HG03521 (cell line): Measurements from ENCODE around the gene SPHK2.

Source experiments
- ATAC-seq: cut with Tn5 transposase; IDR thresholded peaks from one replicate; pipeline ENCODE4 v1.9.1; 2021; ENCODE audit warnings: mild to moderate bottlenecking, moderate library complexity; ENCODE audit not compliant: unreplicated experiment

The SPHK2 gene

DNA sequence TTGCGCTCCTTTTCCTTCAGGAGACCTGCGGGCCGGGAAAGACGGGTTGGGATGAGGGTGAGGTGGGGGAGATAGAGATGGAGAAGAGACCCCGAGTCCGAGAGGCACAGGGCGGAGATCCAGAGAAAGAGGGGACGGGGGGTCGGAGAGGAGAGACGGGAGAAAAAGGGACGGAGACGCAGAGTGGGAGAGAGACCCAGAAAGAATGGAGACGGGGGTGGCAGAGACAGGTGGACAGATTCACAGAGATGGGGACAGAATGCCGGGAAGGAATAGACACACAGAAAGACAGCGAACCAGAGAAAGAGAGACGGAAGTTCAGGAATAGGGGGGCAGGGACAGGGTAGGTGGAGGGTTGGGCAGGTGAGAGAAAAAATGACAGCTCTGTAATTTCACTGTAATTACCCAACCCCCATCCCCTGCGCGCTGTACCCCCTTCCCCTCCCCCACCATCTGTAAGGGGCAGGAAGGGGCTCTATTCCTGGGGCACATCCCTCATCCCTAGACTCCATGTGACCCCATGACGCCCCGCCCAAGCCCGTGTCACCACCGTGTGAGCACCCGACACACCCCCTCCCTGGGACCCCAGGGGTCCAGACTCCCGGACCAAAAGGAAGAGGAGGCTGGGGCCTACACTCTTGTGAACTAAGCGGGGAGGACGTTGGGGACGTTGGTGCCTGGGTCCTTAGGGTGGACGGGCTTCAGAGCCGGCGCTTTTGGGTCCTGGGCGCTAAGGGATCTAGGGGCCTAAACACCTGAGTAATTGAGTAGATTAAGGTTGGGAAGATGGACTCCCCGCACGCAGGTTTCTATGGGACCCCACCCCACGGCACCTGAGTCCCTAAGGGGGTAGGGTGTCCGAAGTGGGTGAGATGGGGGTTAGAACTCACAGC is 16.9 kb downstream of the SPHK2 start:
- no peak for ATAC-seq

DNA sequence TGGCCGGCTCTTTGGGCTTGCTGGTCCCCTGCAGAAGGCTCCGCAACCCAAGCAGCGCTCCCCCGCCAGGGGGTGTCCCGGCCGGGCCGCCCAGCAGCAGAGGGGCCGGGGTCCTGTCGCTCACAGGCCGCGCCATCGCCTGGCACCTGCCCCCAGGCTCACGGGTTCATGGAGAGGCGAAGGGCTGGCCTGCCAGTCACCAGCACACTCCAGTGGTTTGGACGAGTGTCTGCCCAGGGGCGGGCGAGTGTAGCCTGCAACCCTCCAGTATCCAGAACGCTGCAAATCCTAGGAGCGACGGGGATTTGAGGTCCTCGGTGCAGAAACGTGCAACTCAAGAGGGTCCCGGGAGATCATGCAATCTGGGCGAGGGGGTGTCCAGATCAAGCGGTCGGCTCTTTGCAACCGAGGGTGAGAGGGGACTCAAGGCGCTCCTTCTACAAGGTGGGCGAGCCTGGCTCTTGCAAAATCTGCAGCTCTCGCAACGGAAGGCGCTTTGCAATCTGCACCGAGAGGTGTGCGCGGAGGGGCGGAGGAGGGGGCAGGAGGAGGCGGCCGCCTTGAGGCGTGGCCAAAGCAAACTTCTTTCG is 17.6 kb downstream of the SPHK2 start, which contains the start of gene DBP:
Gene DBP, minus strand, starts transcription at position 521 of the 590 bp plus-strand sequence. Its CDS starts 385 bp downstream, at position 136.
- ATAC-seq = no peak

DNA sequence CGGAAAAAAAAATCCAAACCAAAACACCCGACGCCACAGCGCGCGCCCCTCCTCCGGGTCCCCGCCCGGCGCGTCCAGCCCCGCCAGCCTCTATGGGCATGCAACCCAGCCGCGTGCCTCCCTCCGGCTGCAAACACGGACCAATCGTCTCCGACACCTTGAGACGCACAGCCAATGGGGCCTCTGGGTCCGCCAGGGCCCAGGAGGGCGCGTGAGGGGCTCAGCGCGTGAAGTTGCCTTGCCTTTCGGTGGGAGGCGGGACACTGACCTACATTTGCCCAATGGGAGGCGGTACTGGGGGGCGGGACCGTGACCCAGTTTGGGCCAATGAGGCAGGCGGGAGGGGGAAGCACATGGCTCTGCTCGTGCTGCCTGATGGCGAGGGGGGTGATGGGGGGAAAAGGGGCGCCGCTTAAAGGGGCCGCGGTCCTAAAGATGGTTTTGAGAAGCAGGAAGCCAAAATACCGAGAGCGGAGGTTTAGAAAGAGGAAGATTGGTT is 18.2 kb downstream of the SPHK2 start:
- ATAC-seq = peak; percentile 73

DNA sequence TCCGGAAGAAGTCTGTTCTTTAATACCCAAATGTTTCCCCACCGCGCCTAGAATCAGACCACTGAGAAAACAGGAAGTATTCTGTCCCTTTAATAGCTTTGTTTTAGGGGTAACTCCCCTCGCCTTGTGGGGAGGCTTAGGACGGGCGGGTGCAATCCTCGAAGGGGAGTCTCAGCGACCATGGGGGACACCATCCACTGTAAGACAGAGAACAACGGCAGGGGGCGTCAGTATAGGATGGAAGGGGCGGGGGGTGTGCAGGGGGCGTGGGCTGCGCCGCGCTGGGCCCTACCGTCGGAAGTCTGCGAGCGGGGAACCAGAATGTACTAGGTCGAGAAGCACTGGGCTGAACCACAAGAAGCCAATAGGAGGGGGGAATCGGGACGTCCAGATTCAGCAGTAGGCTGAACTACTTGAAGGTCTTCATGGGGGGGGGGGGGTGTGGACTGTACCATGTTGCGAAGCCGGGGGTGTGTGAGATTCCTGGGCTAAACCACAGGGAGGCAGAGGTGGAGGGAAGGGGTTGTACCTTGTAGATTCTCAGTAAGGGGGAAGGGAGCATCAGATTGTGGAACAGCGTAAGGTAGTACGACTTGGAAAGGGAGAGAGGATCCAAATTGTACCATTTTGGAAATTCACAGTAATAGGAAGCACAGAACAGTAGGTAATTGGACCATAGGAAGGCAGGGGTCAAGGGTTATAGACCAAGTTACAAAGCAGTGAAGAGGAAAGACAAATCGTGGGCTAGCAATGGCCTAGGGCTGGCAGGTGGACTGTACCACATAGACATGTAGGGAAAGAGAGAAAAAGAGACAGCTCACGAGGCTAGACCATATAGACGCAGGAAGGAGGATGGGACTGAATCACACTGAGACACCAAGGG is 18.9 kb downstream of the SPHK2 start:
- peak; percentile 8 for ATAC-seq

DNA sequence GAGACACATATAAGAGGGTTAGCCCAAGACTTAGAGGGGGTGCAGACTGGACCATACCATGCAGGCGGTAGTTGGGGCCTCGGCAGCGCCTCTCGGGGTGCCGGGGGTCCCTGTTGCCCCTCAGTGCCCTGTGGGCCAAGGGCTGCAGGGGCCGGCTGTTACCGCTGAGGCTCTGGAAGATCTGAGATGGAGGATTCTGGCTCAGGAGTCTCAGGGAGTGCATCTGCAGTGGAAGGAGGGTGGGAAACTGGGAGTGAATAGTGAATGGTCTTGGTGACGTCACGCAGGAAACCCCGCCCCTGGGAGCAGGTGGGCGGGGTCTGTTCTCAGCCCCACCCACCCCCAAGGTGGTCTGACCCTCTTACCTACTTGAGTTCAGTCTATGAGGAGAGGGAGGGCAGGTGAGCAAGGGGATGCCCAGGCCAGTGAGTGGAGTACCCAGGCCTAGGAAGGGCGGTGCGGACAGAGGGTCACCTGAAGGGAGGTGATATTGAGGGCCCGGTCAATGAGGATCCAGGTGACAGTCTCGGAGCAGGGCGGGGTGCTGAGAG is 19.6 kb downstream of the SPHK2 start:
- ATAC-seq = no peak

DNA sequence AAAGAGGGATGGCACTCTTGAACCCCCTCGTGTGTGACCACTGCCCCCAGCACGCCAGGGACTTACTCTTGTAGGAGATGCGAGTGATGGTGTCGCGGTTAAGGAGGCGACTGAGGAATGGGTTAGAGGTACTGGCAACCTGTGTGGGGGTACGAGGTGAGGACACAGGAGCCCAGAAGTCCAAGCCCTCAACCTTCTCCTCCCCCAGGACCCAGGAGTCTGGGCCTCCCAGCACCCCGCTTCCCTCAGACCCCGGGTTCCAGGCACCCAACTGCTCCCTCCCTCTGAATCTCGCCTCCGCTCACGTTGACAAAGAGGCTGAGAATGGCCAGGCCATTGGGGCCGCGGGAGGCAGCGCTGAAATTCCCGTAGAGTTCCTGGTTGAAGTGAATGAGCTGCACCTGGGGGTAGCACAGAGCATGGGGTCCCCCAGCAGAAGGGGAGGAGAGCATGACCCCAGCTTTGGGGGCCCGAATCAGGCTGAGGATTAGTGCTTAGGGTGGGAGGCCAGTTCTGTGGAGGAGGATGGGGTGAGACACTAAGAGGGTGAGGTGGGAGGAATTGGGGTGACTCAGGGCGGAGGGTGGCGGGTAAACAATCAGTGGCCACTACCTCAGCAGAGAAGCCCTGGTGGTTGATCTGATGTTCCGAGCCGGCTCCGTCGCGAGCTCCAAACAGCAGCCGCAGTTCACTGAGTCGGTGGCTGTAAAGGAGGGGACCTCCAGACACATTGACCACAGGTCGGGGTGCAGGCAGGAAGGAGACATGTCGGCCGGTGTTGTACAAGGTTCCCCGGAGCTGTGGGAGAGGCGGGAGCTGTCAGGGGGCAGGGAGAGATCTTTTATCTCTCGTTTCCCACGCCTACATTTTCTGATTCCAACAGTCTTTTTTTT is 20.4 kb downstream of the SPHK2 start:
- no peak for ATAC-seq

DNA sequence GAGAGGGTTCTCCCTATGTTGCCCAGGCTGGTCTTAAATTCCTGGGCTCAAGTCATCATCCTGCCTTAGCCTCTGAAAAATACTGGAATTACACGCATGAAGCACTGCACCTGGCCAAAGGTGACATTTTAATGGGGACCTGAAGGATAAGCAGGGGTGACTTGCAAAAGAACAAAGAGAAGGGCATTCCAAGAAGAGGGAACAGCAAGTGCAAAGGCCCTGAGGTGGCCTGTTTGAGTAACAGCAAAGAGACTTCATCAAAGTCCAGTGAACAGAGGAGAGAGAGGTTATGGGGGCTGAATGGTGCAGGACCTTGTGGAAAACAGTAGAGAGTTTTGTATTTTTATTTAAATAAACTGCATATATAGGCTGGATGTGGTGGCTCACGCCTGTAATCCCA is 22.5 kb downstream of the SPHK2 start:
- no peak for ATAC-seq

DNA sequence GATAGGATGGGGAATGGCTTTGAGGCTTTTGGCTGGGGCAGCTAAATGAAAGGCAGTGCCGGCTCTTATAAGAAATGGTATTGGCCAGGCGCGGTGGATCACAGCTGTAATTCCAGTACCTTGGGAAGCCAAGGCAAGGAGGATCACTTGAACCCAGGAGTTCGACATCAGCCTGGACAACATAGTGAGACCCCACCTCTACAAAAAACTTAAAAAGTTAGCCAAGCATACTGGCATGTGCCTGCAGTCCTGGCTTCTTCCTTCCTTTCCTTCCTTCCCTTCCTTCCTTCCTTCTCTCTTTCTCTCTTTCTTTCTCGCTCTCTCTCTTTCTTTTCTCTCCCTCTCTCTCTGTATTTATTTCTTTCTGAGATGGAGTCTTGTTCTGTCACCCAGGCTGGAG is 23.6 kb downstream of the SPHK2 start:
- ATAC-seq = no peak

DNA sequence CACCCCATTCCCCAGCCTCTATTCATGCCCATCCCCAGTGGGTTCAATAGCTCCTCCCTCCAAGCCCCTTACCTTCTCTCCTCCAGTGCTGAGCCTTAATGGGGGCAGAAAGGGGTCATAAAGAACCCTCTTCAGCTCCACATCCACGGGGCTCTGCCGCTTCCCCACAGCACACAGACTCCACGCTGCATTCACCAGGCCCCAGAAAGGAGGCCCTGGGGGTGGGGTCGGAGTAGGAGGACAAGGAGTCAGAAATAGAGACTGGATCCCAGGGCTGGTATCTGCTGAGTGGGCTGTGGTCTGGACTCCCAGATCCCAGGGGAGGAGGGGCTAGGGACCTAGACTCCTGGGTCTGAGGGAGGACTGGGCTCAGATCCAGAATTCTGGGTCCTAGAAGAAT is 25.0 kb downstream of the SPHK2 start:
- no peak for ATAC-seq

DNA sequence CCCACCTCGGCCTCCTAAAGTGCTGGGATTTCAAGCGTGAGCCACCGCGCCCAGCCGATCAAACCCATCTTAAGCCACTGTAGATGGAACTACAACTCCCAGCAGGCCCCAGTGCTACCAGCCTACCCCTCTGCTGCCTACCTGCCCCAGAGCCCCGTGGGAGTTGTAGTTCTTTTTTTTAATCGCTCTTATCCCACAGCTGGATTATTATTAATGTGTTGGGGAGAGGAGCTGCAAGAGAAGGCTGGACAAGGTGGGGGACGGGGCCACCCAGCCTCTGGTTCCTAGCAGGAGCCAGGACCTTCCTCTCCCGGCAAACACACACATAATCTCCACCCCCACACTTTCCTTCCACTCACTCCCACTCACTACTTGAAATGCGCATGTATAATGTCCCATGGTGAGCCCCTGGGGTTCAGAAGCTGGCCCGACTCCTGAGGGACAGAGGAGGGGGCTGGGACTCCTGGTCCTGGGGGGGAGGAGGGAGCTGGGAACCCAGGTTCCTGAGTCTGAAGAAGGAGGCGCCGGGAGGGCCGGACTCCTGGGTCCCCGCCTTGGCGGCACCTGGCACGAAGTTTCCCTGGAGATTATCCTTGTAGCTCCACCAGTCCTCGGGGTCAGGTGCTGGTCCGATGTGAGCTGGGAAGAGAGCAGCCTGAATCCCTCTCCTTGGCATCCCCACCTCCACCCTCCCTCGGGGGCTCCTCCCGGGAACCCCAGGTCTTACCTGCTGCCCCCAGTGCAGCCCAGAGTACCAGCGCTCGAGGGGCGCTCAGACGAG is 25.7 kb downstream of the SPHK2 start:
- ATAC-seq = no peak

DNA sequence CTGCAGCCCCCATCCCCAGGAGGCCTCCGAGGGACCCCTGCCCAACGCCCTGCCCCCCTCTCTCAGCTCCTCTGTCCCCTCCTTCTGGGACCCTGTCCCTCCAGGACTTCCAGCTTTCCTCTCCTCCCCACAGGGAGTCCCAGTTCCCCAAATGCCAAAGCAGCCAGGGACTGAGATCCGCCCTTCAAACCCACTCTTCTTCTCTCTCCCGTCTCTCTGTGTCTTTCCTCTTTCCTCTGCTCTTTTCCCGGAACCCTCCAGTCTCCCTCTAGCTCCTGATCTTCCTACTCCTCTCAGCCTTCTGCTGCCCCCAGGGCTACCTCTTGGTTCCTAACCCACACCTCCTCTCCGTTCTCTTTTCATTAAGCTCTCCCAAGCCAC is 26.3 kb downstream of the SPHK2 start:
- ATAC-seq = no peak

DNA sequence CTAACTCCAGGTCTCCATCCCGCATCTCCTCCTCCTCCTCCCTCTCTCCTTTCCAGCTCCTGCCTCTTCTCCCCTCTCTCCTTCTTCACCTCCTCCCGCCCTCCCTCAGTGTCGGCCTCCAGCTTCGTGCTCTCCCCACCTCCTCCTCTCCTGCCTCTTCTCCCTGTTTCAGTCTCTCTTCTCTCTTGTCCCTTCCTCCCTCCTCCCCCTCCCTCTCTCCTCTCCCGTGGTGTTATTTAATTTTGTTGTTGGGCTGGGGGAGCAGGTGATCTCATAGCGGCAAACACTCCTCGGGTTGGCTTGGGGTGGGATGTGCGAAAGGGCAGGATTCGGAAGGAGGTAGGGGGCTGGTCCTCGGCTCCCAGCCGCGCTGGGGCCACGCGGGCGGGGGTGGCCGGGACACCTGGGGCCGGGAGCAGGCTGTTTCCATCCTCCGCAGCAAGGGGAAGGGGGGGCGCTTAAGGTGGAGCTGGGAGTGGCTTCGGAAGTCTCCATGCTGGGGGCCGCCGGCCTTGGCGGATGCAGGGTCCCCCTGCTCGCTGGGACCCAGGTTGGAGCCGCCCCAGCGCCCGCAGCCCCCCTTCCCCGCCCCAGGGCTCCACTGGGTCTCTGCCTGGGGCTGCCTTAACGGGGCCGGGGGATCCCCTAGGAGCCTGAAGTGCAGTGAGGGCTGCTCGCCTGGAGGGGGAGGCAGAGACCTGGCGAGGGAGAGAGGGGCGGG is 26.9 kb downstream of the SPHK2 start, which contains the start of gene CA11:
Gene CA11, minus strand, starts transcription at position 187 of the 721 bp plus-strand sequence. CDS start 555 bp downstream, outside the sequence.
- peak; percentile 73 for ATAC-seq

DNA sequence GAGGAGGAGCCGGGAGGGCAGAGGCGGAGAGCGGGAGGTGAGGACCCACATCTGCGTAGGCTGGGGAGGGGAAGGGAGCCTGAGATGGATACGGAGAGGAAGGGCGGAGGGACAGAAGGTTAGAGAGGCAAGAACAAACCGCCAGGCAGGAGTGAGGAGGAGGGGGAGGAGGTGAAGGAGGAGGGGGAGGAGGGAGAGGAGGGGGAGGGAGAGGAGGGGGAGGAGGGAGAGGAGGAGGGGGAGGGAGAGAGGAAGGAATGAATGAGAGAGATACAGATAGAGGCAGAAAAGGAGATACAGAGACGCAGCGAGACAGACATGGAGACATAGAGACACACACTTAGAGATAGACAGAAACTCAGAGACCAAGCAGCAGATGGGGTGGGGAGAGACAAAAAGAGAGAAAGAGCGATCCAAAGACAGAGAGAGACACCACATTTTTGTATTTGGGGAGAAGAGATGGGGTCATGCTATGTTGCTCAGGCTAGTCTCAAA is 27.5 kb downstream of the SPHK2 start:
- no peak for ATAC-seq

DNA sequence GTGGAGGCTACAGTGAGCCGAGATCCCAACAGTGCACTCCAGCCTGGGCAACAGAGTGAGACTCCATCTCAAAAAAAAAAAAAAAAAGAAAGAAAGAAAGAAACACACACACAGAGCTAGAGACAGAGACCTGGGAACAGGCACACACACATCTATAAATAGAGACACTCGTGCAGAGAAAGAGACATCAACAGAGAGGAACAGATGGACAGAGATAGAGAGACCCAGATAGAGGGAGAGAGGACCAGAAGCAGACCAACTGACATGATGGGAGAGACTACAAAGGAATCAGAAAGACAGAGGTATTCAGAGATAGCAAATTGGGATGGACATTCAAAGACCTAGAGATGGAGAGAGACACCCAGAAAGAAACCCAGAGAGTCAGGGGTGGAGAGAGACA is 28.8 kb downstream of the SPHK2 start:
- ATAC-seq = no peak

DNA sequence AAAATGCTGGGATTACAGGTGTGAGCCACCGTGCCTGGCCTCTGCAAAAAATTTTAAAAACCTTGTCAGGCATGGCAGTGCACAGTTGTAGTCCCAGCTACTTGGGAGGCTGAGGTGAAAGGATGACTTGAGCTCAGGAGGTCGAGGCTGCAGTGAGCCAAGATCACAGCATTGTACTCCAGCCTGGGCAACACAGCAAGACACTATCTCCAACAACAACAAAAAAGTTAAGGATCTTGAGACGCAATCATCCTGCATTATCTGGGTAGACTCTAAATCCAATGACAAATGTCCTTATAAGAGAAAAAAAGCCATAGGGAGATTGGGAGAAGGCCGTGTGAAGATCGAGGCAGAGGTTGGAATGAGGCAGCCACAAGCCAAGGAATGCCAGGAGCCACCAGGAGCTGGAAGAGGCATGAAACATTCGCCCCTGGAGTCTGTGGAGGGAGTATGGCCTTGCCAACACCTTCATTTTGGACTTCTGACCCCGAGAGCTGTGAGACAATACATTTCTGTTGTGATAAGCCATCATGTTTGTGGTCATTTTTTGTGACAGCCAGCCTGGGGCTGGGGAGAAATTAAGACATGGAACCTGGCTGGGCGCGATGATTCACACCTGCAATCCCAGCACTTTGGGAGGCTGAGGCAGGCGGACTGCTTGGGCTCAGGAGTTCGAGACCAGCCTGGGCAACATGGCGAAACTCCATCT is 31.8 kb downstream of the SPHK2 start:
- ATAC-seq = no peak

DNA sequence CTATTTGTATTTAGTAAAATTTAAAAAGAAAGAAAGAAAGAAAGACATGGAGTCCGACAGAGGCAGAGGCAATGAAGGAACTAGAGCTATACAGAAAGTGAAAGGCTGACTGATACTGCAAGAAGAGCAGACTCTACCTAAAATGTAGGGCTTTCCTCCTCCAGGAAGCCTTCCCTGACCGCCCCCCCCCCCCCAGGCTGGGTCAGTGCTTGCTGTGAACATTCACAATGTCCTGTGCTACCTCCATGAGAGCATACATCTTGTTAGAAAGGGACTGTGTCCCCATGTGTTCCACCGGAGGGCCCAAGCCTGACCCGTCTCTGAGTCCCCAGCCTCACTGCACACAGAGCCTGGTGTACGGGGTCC is 32.4 kb downstream of the SPHK2 start:
- no peak for ATAC-seq

DNA sequence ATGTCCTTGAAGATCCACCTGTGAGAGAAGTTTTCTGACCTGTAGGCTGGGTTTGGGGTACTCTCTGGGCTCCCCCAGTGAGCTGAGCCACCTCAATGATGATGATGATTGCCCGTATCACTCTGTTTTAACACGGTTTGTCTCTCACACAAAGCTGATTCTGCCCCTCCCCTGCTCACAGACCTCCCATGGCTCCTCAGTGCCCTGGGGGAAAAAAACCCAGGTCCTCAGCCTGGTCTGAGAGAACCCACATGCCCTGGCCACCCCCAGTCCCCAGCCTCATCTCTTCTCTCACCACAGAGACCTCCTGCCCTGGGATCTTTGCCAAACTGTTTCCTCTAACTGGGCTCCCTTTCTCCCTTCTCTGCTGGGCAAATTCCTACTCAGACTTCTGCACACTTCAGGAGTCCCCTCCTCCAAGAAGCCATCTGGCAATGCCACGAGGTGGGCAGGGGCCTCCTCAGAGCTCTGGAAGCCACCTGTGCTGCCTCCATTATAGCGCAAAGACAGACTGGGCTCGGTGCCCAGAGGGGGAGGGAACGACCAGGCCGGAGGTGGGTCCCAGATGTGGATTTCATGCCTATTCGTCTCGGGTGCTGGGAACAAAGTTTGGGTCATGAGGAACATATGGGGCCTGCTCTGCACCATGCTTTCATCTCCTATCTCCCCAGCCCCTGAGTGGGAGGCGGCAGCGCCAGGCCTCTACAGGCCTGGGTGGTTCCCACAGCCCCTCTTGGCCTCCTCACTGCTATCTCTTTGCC is 35.2 kb downstream of the SPHK2 start:
- ATAC-seq = no peak
